Stimulated activated CD4-positive, alpha-beta T cell treated with anti-CD3 and anti-CD28 coated beads, Interleukin-1b, Interleukin-23, amount 100 ng/mL, for 24 hours (primary cell): Measurements from ENCODE around the gene NANOS3.
"Not testable (repeated sequence)": the region's sequence is repeated elsewhere in the genome, so short reads cannot be mapped to it uniquely, and the experiment has no call there.

Experiments
- DNase-seq, 4 experiments: peaks; one replicate each; pipeline ENCODE4 v3.0.0-alpha.2; 2020; ENCODE audit warnings: low read depth in 4 of 4, low spot score in 1 of 4

NANOS3 gene

GRCh38 chr19:13920940-13921747 is 44.2 kb downstream of the NANOS3 start:
- DNase-seq = no peak

GRCh38 chr19:13922118-13922517 is 45.2 kb downstream of the NANOS3 start:
- DNase-seq = not testable (repeated sequence)

- DNase-seq = no peak
Observed at GRCh38 chr19:13923194-13923987, 46.5 kb downstream of the NANOS3 start.

- no peak for DNase-seq
Observed at GRCh38 chr19:13926010-13926409, 49.1 kb downstream of the NANOS3 start.

GRCh38 chr19:13926715-13927114 is 49.8 kb downstream of the NANOS3 start:
- no peak for DNase-seq

- no peak for DNase-seq
Observed at GRCh38 chr19:13929340-13929739, 52.4 kb downstream of the NANOS3 start.

- DNase-seq = no peak
Observed at GRCh38 chr19:13929956-13930355, 53.0 kb downstream of the NANOS3 start.
